ENCODE measurements around the gene IGFBP2.

IGFBP2 gene

GRCh38 chr2:216616083-216616678, 17.0 kb upstream of the IGFBP2 start:
- DNase-seq, result no peak

- no peak for DNase-seq
Measured at GRCh38 chr2:216617159-216617815, 15.9 kb upstream of the IGFBP2 start.

GRCh38 chr2:216618785-216619184, 14.4 kb upstream of the IGFBP2 start:
- no peak for DNase-seq

GRCh38 chr2:216619411-216620393, 13.5 kb upstream of the IGFBP2 start:
- DNase-seq, result peak; percentile 82

- DNase-seq, result no peak
Measured at GRCh38 chr2:216620786-216621185, 12.4 kb upstream of the IGFBP2 start.

GRCh38 chr2:216621292-216621691, 11.9 kb upstream of the IGFBP2 start:
- DNase-seq, result peak; percentile 54

- DNase-seq, result no peak
Measured at GRCh38 chr2:216622526-216622925, 10.7 kb upstream of the IGFBP2 start.

- no peak for DNase-seq
Measured at GRCh38 chr2:216624251-216624650, 9.0 kb upstream of the IGFBP2 start.

- DNase-seq, result no peak
Measured at GRCh38 chr2:216626168-216626874, 6.9 kb upstream of the IGFBP2 start.

GRCh38 chr2:216626875-216627245, 6.4 kb upstream of the IGFBP2 start:
- DNase-seq, result no peak

- DNase-seq, result no peak
Measured at GRCh38 chr2:216629784-216630183, 3.4 kb upstream of the IGFBP2 start.

- DNase-seq, result no peak
Measured at GRCh38 chr2:216632346-216632951, 771 bp upstream of the IGFBP2 start.

GRCh38 chr2:216633616-216634369, 573 bp downstream of the IGFBP2 start:
- DNase-seq, result no peak

GRCh38 chr2:216634370-216635148, 1.3 kb downstream of the IGFBP2 start:
- no peak for DNase-seq

- DNase-seq, result no peak
Measured at GRCh38 chr2:216635171-216635570, 2.0 kb downstream of the IGFBP2 start.

GRCh38 chr2:216635701-216636550, 2.7 kb downstream of the IGFBP2 start:
- DNase-seq, result no peak

GRCh38 chr2:216636551-216637450, 3.6 kb downstream of the IGFBP2 start:
- DNase-seq, result no peak

GRCh38 chr2:216637472-216637871, 4.3 kb downstream of the IGFBP2 start:
- DNase-seq, result no peak

Data from NCI-H2081 treated with DMSO at 0.1 percent for 48 hours (cell line).